GM18868 (cell line): ENCODE results near the gene MT1F.

ENCODE experiments used
- ATAC-seq: cut with Tn5 transposase; IDR thresholded peaks from one replicate; pipeline ENCODE4 v1.9.1; 2021; ENCODE audit warnings: mild to moderate bottlenecking, moderate library complexity; ENCODE audit not compliant: unreplicated experiment

The MT1F gene

DNA sequence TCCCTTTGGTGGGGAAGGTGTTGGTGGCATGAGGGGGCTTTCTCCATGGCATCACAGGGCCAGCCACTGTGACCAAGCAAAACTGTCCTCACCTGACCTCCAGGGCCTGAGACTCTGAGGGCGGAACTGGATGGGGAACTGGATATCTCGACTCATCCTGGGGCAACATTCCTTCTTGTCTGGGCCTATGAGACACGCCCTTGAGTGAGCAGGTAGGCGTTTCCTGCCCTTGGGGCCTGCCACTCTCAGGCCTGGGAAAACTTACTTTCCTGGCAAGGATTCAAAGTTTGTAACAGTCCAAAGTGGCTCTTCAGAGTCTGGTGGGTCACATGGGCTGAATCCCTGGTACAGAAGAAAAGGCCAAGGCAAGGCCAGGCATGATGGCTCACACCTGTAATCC is 34.1 kb downstream of the MT1F start:
- ATAC-seq: no peak

DNA sequence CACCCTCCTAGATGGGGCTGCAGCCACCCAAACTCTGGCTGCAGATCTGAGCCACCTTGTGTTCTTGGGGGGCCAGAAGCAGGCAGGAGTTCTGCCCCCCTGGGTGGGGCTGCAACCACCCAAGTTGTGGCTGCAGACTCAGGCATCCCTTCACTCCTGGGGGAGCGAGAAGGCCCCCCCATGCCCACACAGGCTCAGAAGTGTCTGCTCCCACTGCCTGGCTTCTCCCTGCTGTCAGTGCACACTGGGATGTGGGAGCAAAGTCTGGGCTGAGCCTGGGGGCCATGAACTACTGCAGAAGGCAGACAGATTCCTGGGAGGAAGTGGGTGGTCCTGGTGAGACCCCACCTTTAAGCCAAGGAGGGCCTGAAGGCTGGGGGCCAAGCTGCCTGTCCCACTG is 37.5 kb downstream of the MT1F start:
- no peak for ATAC-seq

- no peak for ATAC-seq
Observed at GRCh38 chr16:56697456-56698155, 39.8 kb downstream of the MT1F start.

- no peak for ATAC-seq
Observed at GRCh38 chr16:56700195-56700594, 42.4 kb downstream of the MT1F start.

DNA sequence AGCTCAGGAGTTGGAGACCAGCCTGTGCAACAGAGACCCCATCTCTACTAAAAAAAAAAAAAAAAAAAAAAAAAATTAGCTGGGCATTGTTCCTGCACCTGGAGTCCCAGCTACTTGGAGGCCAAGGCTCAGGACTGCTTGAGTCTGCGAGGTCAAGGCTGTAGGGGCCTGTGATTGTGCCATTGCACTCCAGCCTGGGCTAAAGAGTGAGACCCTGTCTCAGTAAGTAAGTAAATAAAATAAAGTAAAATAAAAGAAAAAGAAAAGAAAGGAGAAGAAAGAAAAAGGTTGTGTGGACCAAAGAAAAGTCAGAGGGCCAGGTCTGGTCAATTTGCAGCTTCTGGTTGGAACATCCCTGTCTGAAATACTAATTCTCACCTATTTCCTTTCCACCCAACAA is 42.9 kb downstream of the MT1F start:
- ATAC-seq: no peak

GRCh38 chr16:56701534-56701933 is 43.8 kb downstream of the MT1F start:
- ATAC-seq: no peak

DNA sequence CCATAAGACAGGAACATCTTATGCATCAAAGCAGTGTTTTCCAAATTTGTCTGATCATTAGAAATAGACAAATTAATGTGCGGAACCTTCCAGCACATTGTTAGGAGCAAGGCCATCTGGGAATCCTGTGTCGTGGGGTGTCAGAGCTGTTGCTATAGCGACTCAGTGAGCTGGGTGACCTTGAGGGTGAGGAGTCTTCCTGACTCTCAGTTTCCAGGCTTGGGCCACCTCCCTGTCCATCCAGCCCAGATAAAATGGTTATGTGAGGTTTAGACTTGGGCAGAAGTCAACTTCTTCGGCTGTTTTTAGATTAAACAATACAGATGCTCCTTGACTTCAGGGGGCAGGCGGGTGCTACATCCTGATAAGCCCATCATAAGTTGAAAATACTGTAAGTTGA is 45.1 kb downstream of the MT1F start:
- no peak for ATAC-seq
